SK-N-SH treated with all-trans-retinoic acid at 6 μM for 48 hours (cell line): ENCODE data around the gene BAG2.

Experiments used
- BACH2 ChIP-seq: fragments of 250-450 bp; sonication (Bioruptor Pico); IDR thresholded peaks from 2 replicates; pipeline ENCODE4 v1.9.0; 2021; ENCODE audit warnings: mild to moderate bottlenecking, borderline replicate concordance
- CREB5 ChIP-seq: fragments of 250-450 bp; sonication (Bioruptor Pico); IDR thresholded peaks from 2 replicates; pipeline ENCODE4 v1.5.1; 2020; ENCODE audit warnings: low read depth, mild to moderate bottlenecking, moderate library complexity
- OSR1 ChIP-seq: fragments of 250-450 bp; sonication (Bioruptor Pico); IDR thresholded peaks from 2 replicates; pipeline ENCODE4 v1.8.0; 2022; ENCODE audit warnings: moderate library complexity, mild to moderate bottlenecking, inconsistent platforms
- PATZ1 ChIP-seq: fragments of 250-450 bp; sonication (Bioruptor Pico); IDR thresholded peaks from 2 replicates; pipeline ENCODE4 v1.8.0; 2020; ENCODE audit warnings: mild to moderate bottlenecking, moderate library complexity, borderline replicate concordance
- SNAI2 ChIP-seq: fragments of 250-450 bp; sonication (Bioruptor Pico); IDR thresholded peaks from 2 replicates; pipeline ENCODE4 v1.5.0; 2020; ENCODE audit warnings: mild to moderate bottlenecking, moderate library complexity
- TOX ChIP-seq: fragments of 250-450 bp; sonication (Bioruptor Pico); IDR thresholded peaks from 2 replicates; pipeline ENCODE4 v1.8.0; 2021; ENCODE audit warnings: mild to moderate bottlenecking, moderate library complexity, borderline replicate concordance
- ZFP30 ChIP-seq: fragments of 450-650 bp; formaldehyde crosslinking; IDR thresholded peaks from 2 replicates; pipeline ENCODE4 v1.5.0; 2022; ENCODE audit warnings: mild to moderate bottlenecking, moderate library complexity
- ZNF8 ChIP-seq: fragments of 450-650 bp; formaldehyde crosslinking; IDR thresholded peaks from 2 replicates; pipeline ENCODE4 v1.5.0; 2020; ENCODE audit warnings: mild to moderate bottlenecking, moderate library complexity

GRCh38 chr6:57127763-57128162 lies 44.4 kb upstream of the BAG2 start:
- TF ChIP-seq SNAI2 (CRISPR knock-in tag), result no peak
- no peak for TF ChIP-seq ZFP30 (CRISPR knock-in tag)
- no peak for TF ChIP-seq PATZ1 (CRISPR knock-in tag)
- no peak for TF ChIP-seq OSR1
- no peak for TF ChIP-seq ZNF8
- no peak for TF ChIP-seq BACH2 (CRISPR knock-in tag)
- TF ChIP-seq TOX (CRISPR knock-in tag), result no peak
- no peak for TF ChIP-seq CREB5 (CRISPR knock-in tag)
